VCaP (cell line): ENCODE data around the gene BZW1.

Experiments used
- H3K27ac ChIP-seq: fragments of 450-650 bp; 2 replicates; pipeline ENCODE4 v1.5.1; 2017
- CTCF ChIP-seq: fragments of 450-650 bp; conservative IDR thresholded peaks from 2 replicates; pipeline ENCODE4 v1.5.1; 2017; ENCODE audit warnings: mild to moderate bottlenecking, moderate library complexity

The BZW1 gene

GRCh38 chr2:200864176-200865034 lies 52.7 kb downstream of the BZW1 start, which contains the start of gene CLK1:
CLK1 (minus strand) TSS chr2:200864658; CDS start chr2:200861862, 2,796 bp downstream.
- TF ChIP-seq CTCF = no peak

GRCh38 chr2:200869014-200869413 lies 57.3 kb downstream of the BZW1 start:
- TF ChIP-seq CTCF = no peak
- no peak overlapping the region for H3K27ac ChIP-seq

More at GRCh38 chr2:200864176-200865034, 52.7 kb downstream of the BZW1 start, which contains the start of gene CLK1:
- H3K27ac ChIP-seq = peak within 1 kb of the TSS; percentile 100

DNA sequence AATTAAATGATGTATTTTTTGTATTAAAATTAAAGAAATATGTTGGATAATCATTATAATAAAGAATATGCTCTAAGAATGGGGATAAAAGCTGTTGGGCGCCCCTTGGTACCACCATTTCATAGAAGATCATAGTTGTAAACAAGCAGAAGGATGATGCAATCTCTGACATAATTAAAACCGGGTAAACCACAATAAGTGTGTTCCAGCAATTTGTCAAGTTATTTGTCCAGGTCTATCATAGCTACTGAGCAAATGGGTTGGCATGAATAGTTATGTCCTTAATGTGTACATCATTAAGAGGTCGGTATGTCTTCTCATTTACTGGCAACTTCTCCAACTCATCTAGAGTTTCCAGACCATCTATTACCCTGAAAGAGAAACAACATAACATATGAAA lies 59.4 kb downstream of the BZW1 start:
- H3K27ac ChIP-seq = no peak overlapping the region
- TF ChIP-seq CTCF = no peak

DNA sequence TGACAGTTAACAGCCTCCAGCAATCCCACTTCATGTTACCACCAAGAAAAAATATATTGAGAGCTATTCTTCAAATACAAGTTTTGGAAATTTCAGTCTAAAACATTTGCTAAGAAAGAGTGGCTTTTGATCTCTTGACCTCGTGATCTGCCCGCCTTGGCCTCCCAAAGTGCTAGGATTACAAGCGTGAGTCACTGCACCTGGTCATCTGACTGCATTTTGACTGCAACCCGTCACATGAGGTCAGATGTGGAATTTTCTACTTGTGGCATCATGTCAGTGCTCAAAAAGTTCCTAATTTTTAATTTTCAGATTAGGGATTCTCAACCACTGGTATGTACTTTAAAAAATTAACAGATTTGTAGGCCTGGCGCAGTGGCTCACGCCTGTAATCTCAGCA lies 61.9 kb downstream of the BZW1 start:
- no peak for TF ChIP-seq CTCF
- H3K27ac ChIP-seq = no peak overlapping the region
